Measurements from ENCODE around the gene HTATSF1. TPM values are rescaled to one million over a fixed set of nuclear protein-coding genes. Genes with fewer than 3 reads are reported as not detected.

The HTATSF1 gene
- total and polyA plus RNA-seq, 10 of the 15 experiments (the other 5 are each of a cell fraction or from before 2014, with no cell fraction given): 1.9 to 59.8 (median 28.3) TPM

- intact Hi-C loops (cut with micrococcal nuclease; ENCODE audit: unreplicated experiment): no loop called here
- H3K36me3 ChIP-seq (ENCODE audit: control insufficient read depth in 2 of 2, insufficient read depth in 2 of 2, low read length in 1 of 2): no peaks in the 10 kb centered on the region
- H4K20me1 ChIP-seq (ENCODE audit: control insufficient read depth, insufficient read depth): no peaks in the 10 kb centered on the region
- H2AFZ ChIP-seq (ENCODE audit: control insufficient read depth, low read depth, low read length): no peak overlapping the region
- RAD21 ChIA-PET (ENCODE audit: unreplicated experiment): no interaction called here
- H3K27ac ChIP-seq (ENCODE audit: control insufficient read depth, insufficient read depth): no peak overlapping the region
- BruUV-seq (replicated peaks): no TSS peak
- WGBS (ENCODE audit: insufficient coverage, insufficient replicate concordance, low lambda C conversion rate, missing lambda C conversion rate): 54% methylated on average over 8 of the region's 8 CpGs
- SMC1A ChIA-PET (ENCODE audit: uncharacterized antibody, unreplicated experiment): no interaction called here
- TF ChIP-seq TCF3 (IDR thresholded peaks at IDR 0.05; ENCODE audit: borderline replicate concordance, insufficient read depth, low read depth, low read length) (no peak), RELB (IDR thresholded peaks at IDR 0.05; ENCODE audit: low read depth) (no peak), PAX5 (IDR thresholded peaks at IDR 0.05; ENCODE audit: borderline replicate concordance, low read depth, low read length) (no peak), EED (IDR thresholded peaks at IDR 0.05; ENCODE audit: low read depth) (no peak), MAX (IDR thresholded peaks at IDR 0.05; ENCODE audit: low read depth, low read length) (no peak), E2F8 (IDR thresholded peaks at IDR 0.05; ENCODE audit: low read depth, partially characterized antibody) (no peak)
- in situ Hi-C loops (cut with MboI): no loop called here
- CTCF ChIA-PET: no interaction called here
- DNase-seq (ENCODE audit: low read depth, low spot score) (no peak), ATAC-seq (no peak), FAIRE-seq (no peak)
- H3K4me2 ChIP-seq (ENCODE audit: control insufficient read depth, insufficient read depth): no peak overlapping the region
- H3K4me1 ChIP-seq (ENCODE audit: control insufficient read depth, insufficient read depth, low read length): no peaks in the 10 kb centered on the region
- no peaks in the 10 kb centered on the region for H3K79me2 ChIP-seq (ENCODE audit: control insufficient read depth, insufficient read depth, low read length)
- no peaks in the 10 kb centered on the region for H3K27me3 ChIP-seq (replicated peaks in 1 of 2; ENCODE audit: control insufficient read depth in 2 of 2, insufficient read depth in 2 of 2, low read length in 1 of 2)
- H3K9ac ChIP-seq (ENCODE audit: control insufficient read depth, insufficient read depth, low read length): no peak overlapping the region
- H3K4me3 ChIP-seq: no peak overlapping the region
- POLR2A ChIA-PET: no interaction called here
- no peaks in the 10 kb centered on the region for H3K9me3 ChIP-seq (replicated peaks; ENCODE audit: control insufficient read depth, insufficient read depth, low read length)
Observed at GRCh38 chrX:136450050-136450830, 47.2 kb upstream of the HTATSF1 start.

All from GM12878 (cell line).